COLO829 (cell line): ENCODE data around the gene FCHSD2.

Experiments used
- DNase-seq: peaks from one replicate; pipeline ENCODE4 v3.0.0; 2012; ENCODE audit warnings: low spot score

The FCHSD2 gene

GRCh38 chr11:73172992-73173656 is 31.0 kb upstream of the FCHSD2 start:
- DNase-seq: no peak

GRCh38 chr11:73171436-73172161 is 29.5 kb upstream of the FCHSD2 start:
- DNase-seq: no peak

- DNase-seq: no peak
Measured at GRCh38 chr11:73170140-73170539, 28.0 kb upstream of the FCHSD2 start.

GRCh38 chr11:73168925-73169579 is 26.9 kb upstream of the FCHSD2 start:
- DNase-seq: no peak

- DNase-seq: no peak
Measured at GRCh38 chr11:73167363-73167954, 25.3 kb upstream of the FCHSD2 start.

- no peak for DNase-seq
Measured at GRCh38 chr11:73164803-73165540, 22.9 kb upstream of the FCHSD2 start.

GRCh38 chr11:73163638-73164174 is 21.6 kb upstream of the FCHSD2 start:
- no peak for DNase-seq

- DNase-seq: no peak
Measured at GRCh38 chr11:73162196-73162740, 20.1 kb upstream of the FCHSD2 start.

- DNase-seq: no peak
Measured at GRCh38 chr11:73160005-73160760, 18.1 kb upstream of the FCHSD2 start.

GRCh38 chr11:73159297-73159696 is 17.2 kb upstream of the FCHSD2 start:
- no peak for DNase-seq

- DNase-seq: no peak
Measured at GRCh38 chr11:73158356-73159051, 16.4 kb upstream of the FCHSD2 start.

- no peak for DNase-seq
Measured at GRCh38 chr11:73157101-73158010, 15.2 kb upstream of the FCHSD2 start.

GRCh38 chr11:73156686-73157085 is 14.6 kb upstream of the FCHSD2 start:
- no peak for DNase-seq

GRCh38 chr11:73156114-73156513 is 14.0 kb upstream of the FCHSD2 start:
- no peak for DNase-seq

- no peak for DNase-seq
Measured at GRCh38 chr11:73155102-73155501, 13.0 kb upstream of the FCHSD2 start.

GRCh38 chr11:73154178-73154577 is 12.1 kb upstream of the FCHSD2 start:
- DNase-seq: no peak

- DNase-seq: no peak
Measured at GRCh38 chr11:73152861-73153483, 10.9 kb upstream of the FCHSD2 start.

- no peak for DNase-seq
Measured at GRCh38 chr11:73152086-73152853, 10.2 kb upstream of the FCHSD2 start.
